SK-N-SH (cell line): ENCODE data around the gene SYNE3.

Experiments
- CTCF ChIP-seq: fragments of 200-600 bp; sonication (generic); IDR thresholded peaks from 2 replicates; pipeline ENCODE4 v1.6.1; 2017; ENCODE audit warnings: antibody characterized with exemption, mild to moderate bottlenecking, moderate library complexity
- EP300 ChIP-seq, 2 experiments: IDR thresholded peaks; 2 replicates each; pipeline versions ENCODE4 v1.4.0 to v1.6.1; 2012; ENCODE audit warnings: borderline replicate concordance in 1 of 2, low read depth in 1 of 2, low read length in 1 of 2
- RAD21 ChIP-seq: IDR thresholded peaks from 2 replicates; pipeline ENCODE4 v1.6.1; 2012; ENCODE audit warnings: mild to moderate bottlenecking, low read length
- REST ChIP-seq: IDR thresholded peaks from 2 replicates; pipeline ENCODE4 v1.6.1; 2012; ENCODE audit warnings: mild to moderate bottlenecking, low read depth, low read length, moderate library complexity
- RFX5 ChIP-seq: IDR thresholded peaks from 2 replicates; pipeline ENCODE4 v1.6.1; 2012; ENCODE audit warnings: mild to moderate bottlenecking, improper control_type of control experiment, low read length
- TAF1 ChIP-seq: IDR thresholded peaks from 2 replicates; pipeline ENCODE4 v1.6.1; 2012; ENCODE audit warnings: low read depth, mild to moderate bottlenecking, low read length, moderate library complexity, borderline replicate concordance
- USF2 ChIP-seq: fragments of 150-350 bp; IDR thresholded peaks from 2 replicates; pipeline ENCODE4 v1.6.1; 2017; ENCODE audit warnings: antibody characterized with exemption, low read length, low read depth, borderline replicate concordance

- TF ChIP-seq EP300 (IDR thresholded peaks at IDR 0.05; ENCODE audit: borderline replicate concordance in 1 of 2, low read depth in 1 of 2, low read length in 1 of 2) (no peak), CTCF (no peak), USF2 (no peak), RFX5 (no peak), REST (no peak), TAF1 (no peak), RAD21 (no peak)
Measured at GRCh38 chr14:95553141-95553540, 36.7 kb upstream of the SYNE3 start.
